ENCODE measurements around the gene ABCC10.
"Not testable (repeated sequence)": the region's sequence is repeated elsewhere in the genome, so short reads cannot be mapped to it uniquely, and the experiment has no call there.

The ABCC10 gene

GRCh38 chr6:43444036-43444435, 16.7 kb downstream of the ABCC10 start:
- DNase-seq (ENCODE audit: low spot score), result no peak

GRCh38 chr6:43444582-43444981, 17.2 kb downstream of the ABCC10 start:
- no peak for DNase-seq (ENCODE audit: low spot score)

- DNase-seq (ENCODE audit: low spot score), result no peak
These were observed 18.2 kb downstream of the ABCC10 start for GRCh38 chr6:43445576-43445975.

GRCh38 chr6:43447604-43448003, 20.3 kb downstream of the ABCC10 start:
- DNase-seq (ENCODE audit: low spot score), result no peak

- no peak for DNase-seq (ENCODE audit: low spot score)
These were observed 21.6 kb downstream of the ABCC10 start for GRCh38 chr6:43448916-43449315.

- DNase-seq (ENCODE audit: low spot score), result no peak
These were observed 23.4 kb downstream of the ABCC10 start for GRCh38 chr6:43450699-43451131.

GRCh38 chr6:43451348-43451747, 24.0 kb downstream of the ABCC10 start:
- no peak for DNase-seq (ENCODE audit: low spot score)

GRCh38 chr6:43451939-43452338, 24.6 kb downstream of the ABCC10 start:
- no peak for DNase-seq (ENCODE audit: low spot score)

GRCh38 chr6:43452896-43453295, 25.6 kb downstream of the ABCC10 start:
- DNase-seq (ENCODE audit: low spot score), result no peak

GRCh38 chr6:43453831-43454230, 26.5 kb downstream of the ABCC10 start:
- DNase-seq (ENCODE audit: low spot score), result no peak

- DNase-seq (ENCODE audit: low spot score), result no peak
These were observed 27.0 kb downstream of the ABCC10 start for GRCh38 chr6:43454290-43454695.

- DNase-seq (ENCODE audit: low spot score), result peak; percentile 80
These were observed 27.6 kb downstream of the ABCC10 start for GRCh38 chr6:43454696-43455530.

GRCh38 chr6:43455531-43456428, 28.4 kb downstream of the ABCC10 start, which contains the start of gene DLK2:
Gene DLK2 (minus strand): TSS chr6:43455548. CDS start chr6:43454825, 723 bp downstream.
- no peak for DNase-seq (ENCODE audit: low spot score)

GRCh38 chr6:43457643-43458042, 30.3 kb downstream of the ABCC10 start:
- no peak for DNase-seq (ENCODE audit: low spot score)

- not testable (repeated sequence) for DNase-seq (ENCODE audit: low spot score)
These were observed 30.8 kb downstream of the ABCC10 start for GRCh38 chr6:43458154-43458553.

- no peak for DNase-seq (ENCODE audit: low spot score)
These were observed 32.2 kb downstream of the ABCC10 start for GRCh38 chr6:43459535-43459934.

- no peak for DNase-seq (ENCODE audit: low spot score)
These were observed 32.7 kb downstream of the ABCC10 start for GRCh38 chr6:43460032-43460431.

- DNase-seq (ENCODE audit: low spot score), result no peak
These were observed 34.6 kb downstream of the ABCC10 start for GRCh38 chr6:43461936-43462335.

GRCh38 chr6:43464337-43464736, 37.0 kb downstream of the ABCC10 start:
- no peak for DNase-seq (ENCODE audit: low spot score)

- no peak for DNase-seq (ENCODE audit: low spot score)
These were observed 38.6 kb downstream of the ABCC10 start for GRCh38 chr6:43465948-43466347.

GRCh38 chr6:43467265-43467664, 39.9 kb downstream of the ABCC10 start:
- DNase-seq (ENCODE audit: low spot score), result not testable (repeated sequence)

- DNase-seq (ENCODE audit: low spot score), result no peak
These were observed 40.4 kb downstream of the ABCC10 start for GRCh38 chr6:43467752-43468151.

- DNase-seq (ENCODE audit: low spot score), result no peak
These were observed 40.9 kb downstream of the ABCC10 start for GRCh38 chr6:43468240-43468639.
